Fibroblast of skin of abdomen (primary cell): ENCODE measurements around the gene ADCK2.
A peak's percentile ranks its signal among the peaks of the same experiment; 100 is the strongest.
"Not testable (repeated sequence)": the region's sequence is repeated elsewhere in the genome, so short reads cannot be mapped to it uniquely, and the experiment has no call there.

Experiments used
- DNase-seq: peaks from one replicate; pipeline ENCODE4 v3.0.0-alpha.2; 2013

ADCK2 gene

DNA sequence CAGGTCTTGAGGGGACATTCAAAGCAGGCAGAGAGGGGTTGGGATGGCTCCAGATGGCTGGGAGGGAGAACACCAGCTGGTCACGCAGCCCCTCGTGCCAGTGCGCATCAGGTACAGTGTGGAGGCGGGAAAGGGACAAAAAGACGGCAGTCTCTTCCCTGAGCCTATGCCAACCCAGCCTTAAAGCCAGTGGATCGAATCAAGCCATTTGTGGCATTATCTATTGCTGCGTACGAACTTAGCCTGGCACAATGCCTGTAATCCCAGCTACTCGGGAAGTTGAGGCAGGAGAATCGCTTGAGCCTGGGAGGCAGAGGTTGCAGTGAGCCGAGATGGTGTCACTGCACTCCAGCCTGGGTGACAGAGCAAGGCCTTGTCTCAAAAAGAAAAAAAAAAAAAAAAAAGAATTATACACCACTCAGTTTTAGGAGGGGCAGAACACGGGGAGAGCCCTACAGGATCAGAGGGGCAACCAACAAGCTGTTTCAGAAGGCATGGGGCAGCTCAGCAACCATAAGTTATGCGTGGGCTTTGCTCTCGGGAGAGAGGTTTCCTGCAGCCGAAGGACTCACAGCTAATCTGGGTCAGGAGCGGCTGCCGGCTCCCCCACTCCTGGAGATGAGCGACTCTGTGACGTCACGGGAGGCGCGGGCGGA, 23.4 kb downstream of the ADCK2 start:
- DNase-seq, result peak; percentile 93

DNA sequence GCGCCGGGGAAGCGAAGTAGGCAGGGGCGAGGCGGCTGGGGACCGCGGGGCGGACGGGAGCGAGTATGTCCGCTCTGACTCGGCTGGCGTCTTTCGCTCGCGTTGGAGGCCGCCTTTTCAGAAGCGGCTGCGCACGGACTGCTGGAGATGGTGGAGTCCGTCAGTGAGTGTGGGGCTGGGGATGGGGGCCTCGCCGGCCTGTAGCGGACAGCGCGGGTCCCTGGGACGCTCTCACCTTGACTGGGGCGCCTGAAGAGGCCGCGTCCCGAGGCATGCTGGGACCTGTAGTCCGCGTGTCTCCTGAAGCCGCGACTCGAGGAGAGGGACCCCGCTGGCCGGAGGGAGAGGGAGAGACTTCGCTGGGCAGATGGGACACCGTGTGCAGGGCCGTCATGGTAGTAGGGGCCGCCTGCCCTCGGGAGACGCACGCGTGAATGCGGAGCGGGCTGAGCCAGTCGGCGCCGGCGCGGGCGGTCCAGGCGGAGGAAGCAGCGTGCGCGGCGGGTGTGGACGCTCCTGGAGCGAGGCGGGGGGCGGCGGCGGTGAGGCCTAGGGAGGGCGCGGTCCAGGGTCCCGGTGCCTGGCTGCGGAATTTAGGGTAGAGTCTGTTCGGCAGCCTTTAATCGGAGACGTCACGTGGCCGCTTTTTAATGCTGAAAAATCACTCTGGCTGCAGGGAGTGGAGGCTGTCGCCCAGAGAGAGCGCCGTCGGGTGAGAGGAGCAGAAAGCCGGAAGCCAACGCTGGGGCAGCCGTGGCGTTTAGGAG, 24.1 kb downstream of the ADCK2 start, which contains the start of gene NDUFB2:
TSS of gene NDUFB2 (plus strand) at position 29 of the 767 bp plus-strand sequence. CDS start at position 66, 37 bp downstream.
- peak; percentile 79 for DNase-seq

DNA sequence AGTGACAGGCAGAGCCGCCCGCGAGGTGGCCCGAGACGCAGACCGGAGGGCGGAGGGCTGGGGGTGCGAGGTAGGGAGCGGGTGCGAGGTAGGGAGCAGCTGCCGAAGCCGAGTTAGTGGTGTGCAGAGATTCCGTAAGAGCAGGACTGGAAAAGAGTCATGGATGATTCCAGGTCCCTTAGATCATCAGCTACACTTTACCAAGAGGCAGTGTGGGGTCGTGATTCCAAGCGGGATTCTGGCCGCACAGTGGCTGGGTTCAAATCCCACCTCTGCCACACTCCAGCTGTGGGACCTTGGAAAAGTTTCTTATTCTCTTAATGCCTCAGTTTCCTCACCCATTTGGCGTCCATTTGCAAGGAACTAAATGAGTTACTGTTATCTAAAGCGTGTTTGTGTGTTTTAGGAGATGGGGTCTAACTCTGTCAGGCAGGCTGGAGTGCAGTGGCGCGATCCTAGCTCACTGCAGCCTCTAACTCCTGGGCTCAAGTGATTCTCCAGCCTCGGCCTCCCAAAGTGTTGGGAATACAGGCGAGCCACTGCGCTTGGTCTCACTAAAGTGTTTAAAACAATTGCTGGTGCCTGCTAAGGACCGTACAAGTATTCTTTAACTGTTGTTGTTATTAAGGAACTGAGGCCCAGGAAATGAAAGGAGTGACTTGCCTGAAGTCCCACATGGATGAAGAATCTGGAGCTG, 24.9 kb downstream of the ADCK2 start:
- peak; percentile 46 for DNase-seq

DNA sequence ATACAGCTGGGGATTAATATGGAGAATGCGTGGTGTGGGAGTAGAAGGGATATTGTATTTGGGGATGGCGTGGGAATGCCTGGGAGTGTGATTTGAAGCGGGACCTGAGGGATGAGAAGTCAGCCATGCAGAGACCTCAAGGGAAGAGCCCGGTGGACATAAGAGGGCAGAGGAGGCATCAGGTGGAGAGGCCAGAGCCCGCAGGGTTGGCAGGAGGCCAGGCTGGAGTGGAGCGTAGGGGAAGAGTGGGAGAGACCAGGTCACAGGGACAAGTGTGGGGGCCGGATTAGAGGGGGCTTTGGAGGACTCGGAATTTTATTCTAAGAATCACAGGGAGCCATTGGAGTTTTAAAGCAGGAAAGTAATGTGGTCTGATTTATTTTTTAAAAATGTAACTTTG, 25.7 kb downstream of the ADCK2 start:
- no peak for DNase-seq

DNA sequence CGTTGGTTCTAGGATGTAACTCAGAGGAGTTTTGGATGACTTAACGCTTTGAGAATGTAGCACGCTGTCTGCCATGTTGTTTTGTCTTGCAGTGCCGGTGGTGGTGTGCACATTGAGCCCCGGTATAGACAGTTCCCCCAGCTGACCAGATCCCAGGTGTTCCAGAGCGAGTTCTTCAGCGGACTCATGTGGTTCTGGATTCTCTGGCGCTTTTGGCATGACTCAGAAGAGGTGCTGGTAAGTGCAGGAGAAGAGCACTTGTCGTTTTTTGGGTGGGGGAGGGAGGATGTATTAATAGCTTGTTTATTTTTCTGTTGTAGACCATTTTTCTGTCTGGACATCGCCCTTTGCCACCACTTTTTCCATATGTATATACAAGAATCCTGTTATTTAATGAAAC, 30.0 kb downstream of the ADCK2 start:
- DNase-seq, result no peak

DNA sequence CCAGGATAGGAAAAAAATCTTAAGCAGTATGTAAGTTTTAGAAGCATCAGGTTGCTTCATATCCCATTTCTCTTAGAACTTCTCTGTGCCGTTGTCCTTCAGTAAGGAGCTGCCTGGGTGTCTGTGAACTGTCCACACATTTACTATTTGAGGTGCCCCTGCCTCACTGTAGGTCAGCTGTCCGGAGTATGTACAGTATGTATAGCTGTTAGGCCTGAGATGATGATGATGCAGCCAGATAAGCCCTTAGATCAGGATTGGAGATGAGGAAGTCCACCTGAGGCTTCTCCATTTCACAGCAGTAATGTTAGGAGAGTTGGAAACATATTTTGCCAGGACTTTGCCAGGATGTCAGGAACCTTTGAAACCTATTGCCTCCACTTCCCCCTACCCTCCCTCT, 31.5 kb downstream of the ADCK2 start:
- no peak for DNase-seq

DNA sequence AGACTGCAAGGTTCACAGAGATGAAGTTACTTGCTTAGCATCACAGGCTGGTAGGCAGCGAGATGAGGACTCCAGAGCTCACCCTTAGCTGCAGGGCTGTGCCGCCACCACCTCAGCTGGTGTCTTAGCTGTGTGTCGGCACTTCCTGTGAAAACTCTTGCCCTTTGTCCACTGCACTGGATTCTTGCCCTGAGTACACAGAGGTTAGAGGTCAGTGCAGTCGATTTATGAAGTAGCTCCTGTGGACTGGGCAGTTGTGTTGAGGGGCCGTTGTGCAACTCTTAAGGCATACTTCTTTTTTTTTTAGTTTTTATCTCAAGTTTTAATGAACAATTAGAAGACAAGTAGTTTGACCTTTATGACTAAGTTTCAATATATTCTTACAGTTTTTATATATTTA, 34.4 kb downstream of the ADCK2 start:
- DNase-seq, result no peak

DNA sequence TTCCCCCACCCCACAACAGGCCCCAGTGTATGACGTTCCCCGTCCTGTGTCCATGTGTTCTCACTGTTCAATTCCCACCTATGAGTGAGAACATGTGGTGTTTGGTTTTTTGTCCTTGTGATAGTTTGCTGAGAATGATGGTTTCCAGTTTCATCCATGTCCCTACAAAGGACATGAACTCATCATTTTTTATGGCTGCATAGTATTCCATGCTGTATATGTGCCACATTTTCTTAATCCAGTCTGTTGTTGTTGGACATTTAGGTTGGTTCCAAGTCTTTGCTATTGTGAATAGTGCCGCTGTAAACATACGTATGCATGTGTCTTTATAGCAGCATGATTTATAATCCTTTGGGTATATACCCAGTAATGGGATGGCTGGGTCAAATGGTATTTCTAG, 36.0 kb downstream of the ADCK2 start:
- DNase-seq, result not testable (repeated sequence)

DNA sequence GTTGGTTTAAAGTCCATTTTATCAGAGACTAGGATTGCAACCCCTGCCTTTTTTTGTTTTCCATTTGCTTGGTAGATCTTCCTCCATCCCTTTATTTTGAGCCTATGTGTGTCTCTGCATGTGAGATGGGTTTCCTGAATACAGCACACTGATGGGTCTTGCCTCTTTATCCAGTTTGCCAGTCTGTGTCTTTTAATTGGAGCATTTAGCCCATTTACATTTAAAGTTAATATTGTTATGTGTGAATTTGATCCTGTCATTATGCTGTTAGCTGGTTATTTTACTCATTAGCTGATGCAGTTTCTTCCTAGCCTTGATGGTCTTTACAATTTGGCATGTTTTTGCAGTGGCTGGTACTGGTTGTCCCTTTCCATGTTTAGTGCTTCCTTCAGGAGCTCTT, 39.6 kb downstream of the ADCK2 start:
- DNase-seq, result not testable (repeated sequence)

DNA sequence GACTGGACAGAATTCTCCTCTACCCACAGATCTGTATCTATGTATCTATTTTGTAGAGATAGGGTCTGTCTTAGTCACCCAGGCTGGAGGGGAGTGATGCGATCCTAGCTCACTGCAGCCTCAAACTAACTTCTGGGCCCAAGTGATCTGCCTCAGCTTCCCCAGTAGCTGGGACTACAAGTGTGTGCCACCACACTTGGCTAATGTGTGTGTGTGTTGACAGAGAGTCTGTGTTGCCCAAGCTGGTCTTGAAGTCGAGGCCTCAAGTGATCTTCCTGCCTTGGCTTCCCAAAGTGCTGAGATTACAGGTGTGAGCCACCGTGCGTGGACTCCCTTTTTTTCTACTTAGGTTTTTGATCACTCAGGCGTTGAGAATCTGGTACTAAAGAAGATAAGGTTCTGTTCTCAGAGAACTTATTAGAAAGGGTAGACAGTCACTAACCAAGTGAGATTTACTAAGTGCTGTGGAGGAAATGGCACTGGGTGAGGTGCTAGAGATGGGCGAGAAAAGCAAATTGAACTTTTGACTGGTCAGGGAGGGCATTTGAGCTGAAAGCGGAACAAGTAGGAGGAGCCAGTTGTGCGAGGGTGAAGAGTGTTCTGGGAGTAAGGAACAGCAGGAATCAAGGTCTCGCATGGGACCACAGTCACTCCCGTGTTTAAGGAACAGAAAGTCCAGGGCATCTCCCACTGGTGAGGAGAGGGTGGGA, 41.7 kb downstream of the ADCK2 start:
- DNase-seq, result no peak

DNA sequence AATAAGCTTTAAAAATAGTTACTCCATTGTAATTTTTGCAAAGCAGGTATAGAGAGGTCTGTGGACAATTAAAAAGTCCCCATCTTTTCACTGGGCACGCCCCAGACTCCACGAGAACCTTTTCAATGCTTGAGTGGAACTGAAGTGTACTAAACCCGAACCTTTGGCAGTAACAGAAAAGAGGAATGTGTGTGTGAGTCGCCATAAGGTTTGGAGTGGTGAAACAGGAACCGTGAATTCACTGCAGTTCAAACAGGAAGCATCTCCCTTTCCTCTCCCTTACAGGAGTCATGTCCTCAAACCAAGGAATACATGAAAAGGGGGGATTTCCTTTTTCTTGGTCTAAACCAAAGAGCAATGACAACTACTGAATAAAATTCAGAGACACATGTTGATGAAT, 47.0 kb downstream of the ADCK2 start:
- DNase-seq, result peak; percentile 5

DNA sequence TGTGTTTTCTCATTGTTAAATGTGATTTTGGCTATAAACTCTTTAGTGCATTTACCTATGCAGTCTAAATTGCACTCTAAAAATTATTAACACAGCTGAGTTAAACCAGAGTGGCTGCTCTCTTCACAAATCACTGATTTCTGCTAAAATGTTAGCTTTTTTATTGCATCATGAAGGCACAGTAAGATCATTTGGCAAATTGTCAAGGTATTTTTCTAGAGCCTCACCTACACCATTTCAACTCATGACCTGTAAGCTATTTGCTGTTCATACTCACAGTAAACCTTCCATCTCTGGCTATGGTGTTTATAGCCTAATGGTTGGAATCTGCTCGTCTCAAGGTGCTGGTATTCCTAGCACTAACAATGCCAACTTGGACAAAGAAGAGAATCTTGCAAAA, 49.5 kb downstream of the ADCK2 start:
- no peak for DNase-seq

DNA sequence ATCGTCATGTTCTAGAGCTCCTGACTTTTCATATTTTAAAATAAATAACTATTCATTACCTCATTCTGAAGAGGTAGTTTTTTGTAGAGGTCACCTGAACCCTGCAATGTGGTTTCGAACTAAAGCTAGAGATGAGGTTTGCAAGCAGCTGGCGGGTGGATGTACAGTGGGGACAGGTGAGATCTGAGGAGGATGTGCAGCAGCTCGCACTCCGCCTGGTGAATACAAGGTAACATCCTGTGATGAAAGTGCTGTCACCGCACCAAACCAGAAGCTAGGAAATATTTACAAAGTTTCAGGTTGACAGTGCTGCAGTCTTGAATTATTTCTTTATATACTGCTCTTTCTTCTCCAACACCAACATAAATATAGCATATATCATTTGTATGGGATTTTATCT, 50.3 kb downstream of the ADCK2 start:
- no peak for DNase-seq

DNA sequence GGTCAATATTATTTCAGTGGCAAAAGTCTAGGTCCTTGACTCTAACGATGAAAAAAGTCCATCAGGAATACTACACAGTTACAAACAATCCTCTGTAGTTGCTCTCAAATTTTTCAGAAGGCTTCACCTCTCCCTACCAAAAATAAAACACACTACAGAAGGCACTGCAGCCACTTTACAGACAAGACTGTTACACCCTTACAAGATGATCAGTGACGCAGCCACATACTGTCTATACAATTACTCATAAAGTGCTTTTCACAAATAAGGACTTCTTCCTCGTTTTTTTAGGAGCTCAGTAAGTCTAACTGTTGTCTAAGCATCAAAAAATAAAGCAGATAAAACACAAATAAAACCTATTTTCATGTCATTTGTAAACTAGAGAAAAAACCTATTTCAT, 50.8 kb downstream of the ADCK2 start:
- DNase-seq, result no peak

DNA sequence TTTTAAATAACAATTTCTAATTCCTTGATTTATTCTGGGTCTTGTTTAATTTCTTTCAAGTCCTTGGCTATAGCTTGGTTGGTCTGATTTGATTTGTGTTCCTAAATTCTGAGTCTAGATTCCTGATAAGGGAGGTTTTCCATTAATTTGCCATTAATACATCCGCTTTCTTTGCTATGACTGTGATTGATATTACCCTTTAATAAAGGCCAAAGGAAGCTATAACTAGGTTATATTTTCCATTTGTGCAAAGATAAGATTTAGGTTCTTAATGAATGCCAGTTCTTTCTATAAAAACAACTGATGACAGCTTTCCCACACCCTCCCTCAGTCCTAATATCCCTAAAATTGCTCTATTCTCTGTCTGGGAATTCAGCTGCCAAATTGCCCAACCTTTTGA, 52.0 kb downstream of the ADCK2 start:
- DNase-seq, result no peak

DNA sequence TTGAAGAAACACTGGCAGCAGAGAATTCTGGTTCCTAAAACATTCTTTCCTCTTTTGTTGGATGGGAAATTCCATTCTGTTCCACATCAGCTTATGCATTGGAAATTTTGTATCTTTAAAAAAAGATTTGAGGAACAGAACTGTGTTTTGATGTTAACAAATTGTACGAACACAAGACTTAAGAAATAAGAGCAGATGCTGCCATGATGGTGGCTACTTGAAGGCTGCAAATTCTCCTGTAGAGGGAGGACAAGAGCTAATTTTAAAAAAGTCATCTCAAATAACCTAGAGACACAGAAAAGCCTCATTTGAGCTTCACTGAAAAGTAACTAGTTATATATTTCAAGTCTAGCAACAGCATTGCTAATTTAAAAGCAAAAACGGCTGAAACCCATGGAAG, 53.5 kb downstream of the ADCK2 start:
- peak; percentile 5 for DNase-seq

DNA sequence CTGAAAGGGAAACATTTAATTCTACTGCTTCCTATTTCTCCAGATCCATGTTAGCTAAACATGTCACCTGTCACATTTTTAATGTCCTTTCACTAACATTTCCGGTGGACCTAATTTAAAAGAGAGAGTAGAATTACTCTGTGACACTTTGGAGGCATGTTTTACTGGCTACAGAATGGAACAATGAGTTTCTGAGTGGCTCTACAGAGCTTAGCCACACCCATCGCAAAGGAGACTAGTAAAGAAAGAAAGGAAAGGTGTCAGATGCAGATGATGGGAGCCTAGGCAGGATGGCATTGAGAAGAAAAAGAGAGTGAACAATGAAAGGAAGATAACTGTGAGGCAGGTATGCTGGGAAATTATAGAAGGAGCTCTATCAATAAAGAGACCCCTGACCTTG, 59.7 kb downstream of the ADCK2 start:
- DNase-seq, result no peak

DNA sequence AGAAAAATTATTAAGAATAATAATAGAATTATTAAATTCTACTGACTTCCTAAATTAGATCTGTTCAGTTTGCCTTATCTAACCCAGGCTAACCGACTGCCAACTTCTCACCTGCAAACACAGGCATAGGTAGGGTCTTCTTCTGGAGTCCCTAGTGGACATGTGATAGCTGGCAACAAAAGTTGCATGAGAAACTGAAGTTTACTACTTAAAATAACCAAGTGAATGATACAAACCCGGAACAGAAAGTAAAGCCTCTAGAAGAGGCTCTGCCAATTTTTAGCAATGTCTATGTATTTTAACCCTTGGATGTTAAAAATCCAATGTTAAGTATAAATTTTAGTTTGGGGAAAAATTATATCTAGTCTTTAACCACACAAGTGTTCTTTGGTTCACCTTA, 61.4 kb downstream of the ADCK2 start:
- DNase-seq, result no peak

DNA sequence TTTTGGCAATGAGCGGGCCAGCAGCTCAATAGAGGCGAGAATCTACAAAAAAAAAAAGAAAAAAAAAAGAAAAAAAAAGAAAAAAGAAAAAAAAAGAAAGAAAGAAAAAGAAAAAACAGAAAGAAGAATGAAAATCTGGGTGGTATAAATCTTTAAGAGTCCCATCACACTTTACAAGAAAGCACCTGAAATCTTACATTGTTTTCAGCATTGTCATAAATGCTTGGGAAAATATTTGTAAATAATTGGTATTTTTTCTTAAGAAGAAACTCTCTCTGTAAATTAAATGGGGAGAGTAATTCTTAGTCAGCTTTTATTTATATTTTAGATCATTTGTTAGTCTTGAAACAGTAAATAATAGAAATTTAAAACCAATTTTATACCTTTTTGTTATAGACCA, 62.0 kb downstream of the ADCK2 start:
- no peak for DNase-seq

DNA sequence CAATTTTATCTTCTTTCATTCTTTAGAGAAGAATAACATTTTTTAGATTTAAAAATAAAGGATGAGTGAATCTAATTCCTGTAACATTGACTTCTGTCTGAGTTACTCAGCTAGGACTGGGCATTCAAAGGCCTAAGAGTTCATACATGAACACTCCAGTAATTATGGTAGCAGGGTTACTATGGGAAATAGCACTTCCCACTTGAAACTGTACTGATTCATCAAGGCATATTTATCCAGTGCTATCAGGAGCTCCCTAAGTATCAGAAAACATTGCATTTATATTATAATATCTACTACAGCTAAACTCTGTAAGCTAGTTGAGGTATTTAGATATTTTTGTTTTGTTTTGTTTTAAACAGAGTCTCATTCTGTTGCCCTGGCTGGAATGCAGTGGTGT, 65.5 kb downstream of the ADCK2 start:
- DNase-seq, result no peak

DNA sequence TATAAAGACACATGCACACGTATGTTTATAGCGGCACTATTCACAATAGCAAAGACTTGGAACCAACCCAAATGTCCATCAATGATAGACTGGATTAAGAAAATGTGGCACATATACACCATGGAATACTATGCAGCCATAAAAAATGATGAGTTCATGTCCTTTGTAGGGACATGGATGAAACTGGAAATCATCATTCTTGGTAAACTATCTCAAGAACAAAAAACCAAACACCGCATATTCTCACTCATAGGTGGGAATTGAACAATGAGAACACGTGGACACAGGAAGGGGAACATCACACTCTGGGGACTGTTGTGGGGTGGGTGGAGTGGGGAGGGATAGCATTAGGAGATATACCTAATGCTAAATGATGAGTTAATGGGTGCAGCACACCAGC, 70.5 kb downstream of the ADCK2 start:
- not testable (repeated sequence) for DNase-seq

DNA sequence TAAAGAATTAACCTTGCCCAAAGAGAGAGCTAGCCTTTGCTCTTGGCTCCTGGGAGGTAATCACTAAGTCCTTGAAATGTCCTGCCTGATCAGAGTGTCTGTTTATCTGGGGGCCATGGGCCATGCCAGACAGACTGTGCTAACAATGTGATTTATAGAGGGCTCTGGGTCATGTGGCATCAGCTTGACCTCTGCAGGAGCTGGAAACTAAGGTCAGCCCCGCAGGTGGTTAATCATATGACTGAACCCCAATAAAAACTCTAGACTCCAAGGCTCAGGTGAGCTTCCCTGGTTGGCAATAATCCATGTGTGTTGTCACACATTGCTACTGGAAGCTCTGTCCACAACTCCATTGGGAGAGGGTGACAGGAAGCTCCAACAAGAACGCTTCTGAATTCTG, 71.3 kb downstream of the ADCK2 start:
- no peak for DNase-seq
